HG03378 (cell line): ENCODE data around the gene ALK.

ENCODE experiments used
- ATAC-seq: cut with Tn5 transposase; IDR thresholded peaks from one replicate; pipeline ENCODE4 v1.9.1; 2021; ENCODE audit warnings: mild to moderate bottlenecking, moderate library complexity; ENCODE audit not compliant: unreplicated experiment

ALK gene

DNA sequence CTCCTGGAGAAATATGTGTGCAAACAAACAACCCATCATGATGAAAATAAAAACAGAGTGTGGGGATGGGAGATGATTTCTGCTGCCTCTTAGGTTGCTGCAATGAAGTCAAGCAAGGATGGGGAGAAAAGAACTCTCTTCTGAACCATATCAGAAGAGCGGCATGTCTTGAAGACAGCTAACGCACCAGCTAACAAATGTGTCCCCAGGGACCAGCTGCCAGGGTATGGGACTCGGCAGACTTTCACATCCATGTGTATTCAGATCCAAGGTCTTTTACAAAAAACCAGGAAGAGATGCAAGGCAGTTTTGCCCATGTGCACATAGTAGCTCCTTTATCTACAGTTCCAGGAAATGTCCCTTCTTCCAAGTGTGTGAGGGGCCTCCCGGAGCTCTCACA, 680.8 kb downstream of the ALK start:
- ATAC-seq: no peak

DNA sequence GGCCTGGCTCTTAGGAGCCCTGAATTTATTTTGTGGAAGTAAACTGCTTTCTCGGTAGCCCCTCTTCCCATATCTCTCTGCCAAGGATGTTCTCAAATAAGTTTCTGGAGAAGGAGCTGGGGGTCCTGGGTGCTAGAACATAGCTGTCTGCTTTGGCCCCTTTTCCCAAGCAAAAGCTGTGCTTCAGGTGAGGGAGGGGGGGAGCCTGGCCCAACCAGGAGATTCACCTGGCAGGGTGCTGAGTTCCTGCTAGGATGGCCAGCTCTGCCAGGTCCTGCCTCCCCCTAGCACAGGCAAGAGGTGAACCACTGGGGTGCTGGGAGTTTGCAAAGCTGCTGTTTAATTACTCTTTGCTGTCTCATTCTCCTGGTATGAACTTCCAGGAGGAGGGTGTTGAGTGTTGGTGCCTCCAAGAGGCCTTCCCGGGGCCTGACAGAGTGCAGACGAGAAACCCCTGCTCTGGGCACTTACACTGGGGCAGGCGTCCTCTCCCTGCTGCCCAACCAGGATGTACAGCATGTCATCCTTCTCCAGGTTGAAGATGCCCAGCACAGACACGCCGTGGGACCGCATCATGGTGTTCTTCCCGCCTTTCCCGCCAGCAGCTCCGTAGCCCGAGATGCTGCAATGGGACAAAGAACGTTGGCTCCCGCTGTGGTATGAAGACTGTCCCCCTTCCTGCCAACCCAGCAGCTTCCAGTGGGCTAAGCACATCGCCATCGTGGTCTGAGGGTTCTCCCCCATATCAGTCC, 682.0 kb downstream of the ALK start:
- ATAC-seq: no peak

DNA sequence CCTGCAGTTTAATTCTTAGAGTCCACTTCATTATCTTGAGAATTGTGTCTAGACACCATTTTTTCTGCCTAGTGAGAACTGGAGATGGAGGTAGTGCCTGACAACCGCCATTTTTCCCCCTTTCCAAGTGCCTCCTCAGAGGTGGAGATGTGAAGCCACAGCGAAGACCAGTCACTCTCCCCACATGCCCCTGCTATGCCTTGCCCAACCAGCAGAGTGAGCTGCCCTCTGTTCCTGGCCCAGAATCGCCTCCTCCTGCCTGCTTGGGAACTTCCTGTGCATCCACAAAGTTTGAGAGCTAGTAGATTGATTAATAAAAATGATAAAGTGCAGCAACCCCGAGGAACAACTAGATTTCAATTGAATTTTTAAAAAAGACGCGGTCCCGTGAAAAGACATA, 682.9 kb downstream of the ALK start:
- ATAC-seq: no peak

DNA sequence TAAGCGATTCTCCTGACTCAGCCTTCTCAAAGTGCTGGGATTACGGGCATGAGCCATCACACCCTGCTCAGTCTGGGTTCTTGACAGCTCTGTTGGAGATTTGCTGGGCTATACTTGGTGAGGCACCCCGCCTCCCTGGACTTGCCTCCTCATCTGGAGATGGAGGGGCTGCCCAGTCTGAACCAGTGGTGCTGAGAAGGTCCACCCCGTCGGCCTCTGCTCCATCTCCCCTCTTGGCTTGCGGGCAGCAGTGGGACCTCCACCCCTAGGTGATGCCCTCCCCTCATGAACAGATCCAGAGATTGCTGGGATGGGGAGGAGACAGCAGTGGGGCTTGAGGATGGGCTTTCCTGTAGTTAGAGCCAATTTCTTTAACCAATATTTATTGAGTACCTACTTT, 685.3 kb downstream of the ALK start:
- no peak for ATAC-seq

DNA sequence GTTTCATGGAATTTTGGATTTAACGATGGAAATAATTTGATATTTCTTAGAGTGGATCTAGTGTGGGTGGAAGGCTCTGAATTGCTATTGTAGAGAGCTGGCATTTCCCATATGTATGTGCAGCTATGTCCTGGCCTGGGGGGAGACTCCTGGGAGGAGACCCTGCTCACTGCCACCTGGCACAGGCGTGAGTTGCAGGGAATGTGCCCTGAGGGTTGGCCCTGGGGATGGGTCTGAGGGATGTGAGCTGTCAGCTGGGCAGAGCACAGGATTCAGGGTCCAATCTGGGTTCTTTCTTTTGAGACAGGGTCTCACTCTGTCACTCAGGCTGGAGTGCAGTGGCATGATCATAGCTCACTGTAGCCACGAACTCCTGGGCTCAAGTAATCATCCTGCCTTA, 686.0 kb downstream of the ALK start:
- ATAC-seq: no peak

DNA sequence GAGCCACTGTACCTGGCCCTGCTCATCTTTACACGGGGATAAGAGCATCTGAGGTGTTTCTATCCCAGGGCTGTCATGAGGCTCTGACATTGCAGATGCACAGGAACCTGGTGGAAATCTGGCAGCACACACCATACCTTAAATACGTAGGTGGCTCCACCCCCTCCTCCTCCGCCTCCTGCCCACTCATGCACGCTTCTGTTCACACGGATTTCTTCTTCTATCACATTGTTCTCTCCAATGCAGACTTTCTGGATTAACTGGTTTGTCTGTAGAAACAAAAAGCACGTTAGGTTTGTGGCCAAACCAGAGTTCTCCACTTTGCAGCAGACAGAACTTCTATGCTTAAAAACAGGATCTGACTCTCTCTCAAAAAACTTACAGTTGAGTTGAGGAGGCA, 688.0 kb downstream of the ALK start:
- no peak for ATAC-seq

DNA sequence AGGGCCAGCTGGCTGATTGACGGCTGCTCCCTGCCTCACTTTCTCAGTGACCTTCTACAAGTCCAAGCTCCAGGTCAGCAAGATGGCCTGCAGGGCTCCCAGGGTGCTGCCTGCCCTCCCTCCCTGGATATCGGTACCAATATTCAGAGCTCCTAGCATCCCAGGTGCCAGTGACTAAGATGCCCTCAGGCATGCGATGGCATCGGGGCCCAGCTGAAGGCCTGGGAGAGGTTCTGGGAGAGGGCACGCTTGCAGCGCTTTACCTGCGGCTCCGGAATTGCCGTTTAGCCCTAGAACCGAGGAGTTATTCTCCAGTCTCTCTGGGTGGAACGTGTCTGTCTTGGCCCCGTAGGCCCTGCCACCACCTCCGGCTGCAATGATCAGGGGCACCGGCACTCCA, 689.3 kb downstream of the ALK start:
- ATAC-seq: no peak

DNA sequence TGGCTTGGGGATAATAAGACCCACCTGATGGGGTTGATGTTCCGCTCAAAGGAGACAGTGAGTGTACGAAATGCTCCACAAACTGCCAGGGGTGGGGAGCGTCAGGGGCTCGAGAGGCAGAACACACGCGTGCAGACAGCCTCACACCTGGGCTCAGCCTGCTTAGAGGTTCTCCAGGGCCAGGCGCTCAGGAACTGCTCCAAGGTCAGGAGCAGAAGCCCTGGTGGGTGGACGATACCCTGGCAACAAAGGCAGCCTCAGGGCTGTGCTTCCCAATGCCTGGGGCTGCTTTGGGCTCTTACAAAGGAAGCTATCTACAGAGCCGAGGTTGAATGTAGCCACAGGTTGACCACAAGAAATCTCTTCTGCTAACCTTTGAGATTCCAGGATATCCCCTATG, 691.7 kb downstream of the ALK start:
- no peak for ATAC-seq

DNA sequence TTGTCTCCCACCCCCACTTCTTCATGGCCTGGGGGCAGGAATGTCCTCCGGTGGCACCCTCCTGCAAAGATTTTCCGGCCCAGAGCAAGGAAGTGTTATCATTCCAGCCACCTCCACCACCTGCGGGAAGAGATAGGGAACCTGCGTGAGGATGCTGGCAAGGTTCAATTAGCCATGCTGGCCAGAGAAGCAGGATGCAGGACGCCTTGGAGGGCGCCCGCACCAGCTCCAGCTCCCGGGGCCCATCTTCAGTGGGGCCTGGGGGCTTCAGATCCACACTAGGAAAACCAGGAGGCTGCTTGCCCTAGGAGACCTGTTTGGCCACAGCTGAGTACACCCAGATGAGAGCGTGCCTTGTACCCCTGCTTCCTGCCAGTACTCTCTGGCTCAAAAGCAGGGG, 692.4 kb downstream of the ALK start:
- ATAC-seq: no peak

DNA sequence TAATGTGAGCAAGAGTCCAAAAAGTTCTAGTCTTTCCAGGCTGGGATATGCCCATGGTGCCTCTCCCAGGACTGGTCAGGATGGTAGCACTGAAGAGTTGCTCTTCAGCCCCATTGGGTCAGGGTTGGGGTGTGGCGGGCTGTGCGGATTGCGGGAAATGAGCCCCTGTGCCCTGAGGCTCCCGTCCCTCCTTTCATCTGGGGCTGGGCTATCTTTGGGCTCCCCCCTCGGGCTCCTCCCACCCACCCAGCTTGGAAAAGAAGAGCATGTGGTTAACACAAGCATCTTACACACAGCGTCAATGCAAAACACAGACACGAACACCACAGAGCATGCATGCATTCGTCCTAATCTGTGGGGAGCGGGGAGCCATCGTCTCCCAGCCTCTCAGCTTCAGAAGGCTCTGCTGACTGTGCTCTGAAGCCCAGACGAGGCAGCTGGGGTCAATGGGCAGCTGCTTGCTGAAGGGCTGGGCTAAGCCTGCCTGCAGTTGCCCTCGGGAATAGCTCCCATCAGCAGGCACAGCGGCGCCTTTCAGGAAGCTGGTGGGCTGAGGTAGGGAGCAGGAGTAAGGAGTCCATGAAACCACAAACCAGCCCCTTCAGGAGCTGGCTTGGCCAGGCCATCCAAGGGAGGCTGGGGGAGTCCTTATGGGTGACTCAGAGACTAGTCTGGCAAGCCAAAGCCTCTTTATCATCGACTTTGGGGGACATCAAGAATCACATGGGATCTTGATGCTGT, 693.3 kb downstream of the ALK start:
- ATAC-seq: no peak

DNA sequence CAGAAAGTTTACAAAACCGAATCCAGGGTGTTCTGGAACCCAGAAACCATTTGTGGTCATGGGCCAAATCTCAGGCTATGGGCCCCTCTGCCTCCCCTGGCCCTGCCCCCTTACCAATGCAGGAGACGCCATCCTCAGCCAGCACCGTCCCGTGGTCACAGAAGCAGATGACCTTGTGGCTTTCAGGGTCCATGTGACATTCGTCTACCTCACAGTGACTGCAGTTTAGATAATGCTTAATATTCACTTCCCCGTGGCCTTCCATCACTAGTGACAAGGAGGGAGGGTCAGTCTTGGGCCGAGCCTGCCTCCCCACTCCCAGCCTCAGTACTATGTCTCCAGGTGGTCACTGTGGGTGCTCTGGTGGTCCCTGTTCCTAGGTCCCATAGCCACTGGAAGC, 694.6 kb downstream of the ALK start:
- ATAC-seq: no peak

DNA sequence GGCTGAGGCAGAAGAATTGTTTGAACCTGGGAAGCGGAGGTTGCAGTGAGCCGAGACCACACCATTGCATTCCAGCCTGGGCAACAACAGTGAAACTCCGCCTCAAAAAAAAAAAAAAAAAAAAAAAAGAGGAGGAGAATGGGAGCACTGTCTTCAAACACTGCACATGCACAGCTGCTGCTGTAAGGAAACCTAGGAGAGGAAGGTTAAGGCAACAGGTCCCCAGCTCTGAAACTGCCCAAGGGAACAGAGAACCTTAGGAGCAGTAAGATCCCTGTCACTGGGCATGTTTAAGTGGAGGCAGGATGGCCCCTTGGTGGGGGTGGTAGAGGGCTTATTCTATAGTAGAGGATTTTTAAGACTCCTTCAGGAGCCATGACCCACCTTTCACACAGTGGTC, 695.0 kb downstream of the ALK start:
- ATAC-seq: no peak

DNA sequence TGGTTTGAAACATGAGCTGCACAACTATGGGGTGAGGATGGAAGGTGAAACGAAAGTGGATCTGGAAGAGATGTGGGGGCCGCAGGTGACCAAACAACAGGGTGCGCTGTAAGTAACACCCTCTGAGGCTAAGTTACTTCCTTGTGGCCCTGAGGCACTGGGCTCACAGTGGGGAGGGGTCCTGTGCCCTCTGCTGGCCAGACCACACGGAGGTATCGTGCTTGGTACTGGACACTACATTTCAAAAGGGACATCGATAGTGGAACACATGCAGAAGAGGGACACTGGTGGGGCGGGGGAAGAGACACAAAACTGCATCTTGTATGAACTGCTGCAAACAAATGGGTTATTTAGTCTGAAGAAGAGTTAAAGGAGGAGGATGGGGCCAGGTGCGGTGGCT, 695.6 kb downstream of the ALK start:
- no peak for ATAC-seq

DNA sequence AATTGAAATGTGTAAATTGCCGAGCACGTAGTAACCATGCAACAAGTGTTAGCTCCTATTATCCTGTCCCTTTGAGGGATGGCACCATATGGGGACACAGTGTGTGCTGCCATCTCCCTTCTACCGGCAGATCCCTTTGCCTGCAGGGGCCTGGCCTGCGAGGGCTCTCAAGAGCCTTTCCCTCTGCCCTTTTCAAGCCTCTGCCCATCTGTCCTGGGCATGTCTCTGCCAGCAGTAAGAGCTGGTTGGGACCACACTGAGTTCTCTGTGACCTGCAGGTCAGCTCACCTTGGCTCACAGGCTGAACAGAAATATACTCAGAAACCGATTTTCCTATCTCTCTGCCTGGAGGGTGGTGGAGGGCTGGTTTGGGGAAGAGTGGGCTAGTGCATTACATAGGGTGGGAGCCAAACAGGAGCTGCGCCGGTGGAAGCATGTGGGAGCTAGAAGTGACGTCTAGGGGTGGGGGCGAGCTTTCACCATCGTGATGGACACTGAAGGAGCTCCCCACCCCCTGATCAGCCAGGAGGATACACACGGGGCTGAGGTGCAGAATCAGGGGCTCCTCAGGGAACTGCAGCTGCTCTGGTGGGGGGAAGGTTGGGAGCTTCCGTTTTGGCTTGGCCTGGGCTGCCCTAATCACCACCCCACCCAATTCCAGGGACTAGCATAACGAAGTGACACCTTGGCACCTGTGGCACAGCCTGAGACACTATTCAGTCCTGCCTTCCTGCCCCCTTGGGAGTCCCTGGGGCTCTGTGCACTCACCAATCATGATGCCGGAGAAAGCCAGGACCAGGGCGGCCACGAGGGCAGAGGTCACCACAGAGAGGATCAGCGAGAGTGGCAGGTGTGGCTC, 696.5 kb downstream of the ALK start:
- ATAC-seq: no peak

DNA sequence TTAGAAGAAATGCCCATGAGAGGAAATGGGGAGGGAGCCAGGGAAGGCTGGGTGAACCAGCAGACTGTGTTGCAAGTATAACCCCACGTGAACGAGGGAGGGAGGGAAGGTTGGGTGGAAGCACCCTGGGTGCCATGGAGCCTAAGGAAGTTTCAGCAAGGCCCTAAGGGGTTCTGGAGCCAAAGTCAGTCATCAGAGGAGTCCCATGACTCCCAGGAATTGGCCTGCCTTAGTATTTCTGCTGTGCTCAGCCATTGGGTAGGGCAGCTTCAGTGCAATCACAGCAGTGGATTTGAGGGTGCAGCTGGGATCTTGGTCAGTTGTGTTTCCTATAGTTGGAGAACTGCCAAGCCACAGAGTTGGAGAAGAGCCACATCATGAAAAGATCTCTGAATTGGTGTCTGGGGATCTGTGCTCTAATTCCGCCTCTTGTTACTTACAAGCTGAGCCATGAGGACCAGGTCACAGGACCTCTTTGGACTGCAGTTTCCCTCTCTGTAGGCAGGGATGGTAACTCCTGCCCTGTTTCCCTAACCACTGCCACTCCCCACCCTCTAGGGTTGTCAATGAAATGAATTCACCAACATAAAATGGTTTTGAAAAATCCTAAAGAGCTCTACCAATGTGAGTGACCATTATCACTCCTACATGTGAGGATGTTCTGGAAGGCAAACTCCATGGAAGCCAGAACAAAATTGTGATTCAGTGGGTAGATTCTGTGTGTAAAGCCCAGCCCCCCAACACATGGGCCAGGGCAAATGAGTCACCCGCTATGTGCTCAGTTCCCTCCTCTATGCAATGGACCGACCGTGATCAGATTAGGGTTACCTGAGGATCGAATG, 697.3 kb downstream of the ALK start:
- no peak for ATAC-seq

DNA sequence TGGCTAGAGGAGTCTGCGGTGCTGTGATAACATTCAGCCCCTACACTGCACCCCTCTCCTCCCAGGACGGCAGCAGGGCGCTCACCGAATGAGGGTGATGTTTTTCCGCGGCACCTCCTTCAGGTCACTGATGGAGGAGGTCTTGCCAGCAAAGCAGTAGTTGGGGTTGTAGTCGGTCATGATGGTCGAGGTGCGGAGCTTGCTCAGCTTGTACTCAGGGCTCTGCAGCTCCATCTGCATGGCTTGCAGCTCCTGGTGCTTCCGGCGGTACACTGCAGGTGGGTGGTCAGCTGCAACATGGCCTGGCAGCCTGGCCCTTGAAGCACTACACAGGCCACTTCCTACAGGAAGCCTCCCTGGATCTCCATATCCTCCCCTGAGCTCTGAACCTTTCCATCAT, 698.1 kb downstream of the ALK start:
- no peak for ATAC-seq

DNA sequence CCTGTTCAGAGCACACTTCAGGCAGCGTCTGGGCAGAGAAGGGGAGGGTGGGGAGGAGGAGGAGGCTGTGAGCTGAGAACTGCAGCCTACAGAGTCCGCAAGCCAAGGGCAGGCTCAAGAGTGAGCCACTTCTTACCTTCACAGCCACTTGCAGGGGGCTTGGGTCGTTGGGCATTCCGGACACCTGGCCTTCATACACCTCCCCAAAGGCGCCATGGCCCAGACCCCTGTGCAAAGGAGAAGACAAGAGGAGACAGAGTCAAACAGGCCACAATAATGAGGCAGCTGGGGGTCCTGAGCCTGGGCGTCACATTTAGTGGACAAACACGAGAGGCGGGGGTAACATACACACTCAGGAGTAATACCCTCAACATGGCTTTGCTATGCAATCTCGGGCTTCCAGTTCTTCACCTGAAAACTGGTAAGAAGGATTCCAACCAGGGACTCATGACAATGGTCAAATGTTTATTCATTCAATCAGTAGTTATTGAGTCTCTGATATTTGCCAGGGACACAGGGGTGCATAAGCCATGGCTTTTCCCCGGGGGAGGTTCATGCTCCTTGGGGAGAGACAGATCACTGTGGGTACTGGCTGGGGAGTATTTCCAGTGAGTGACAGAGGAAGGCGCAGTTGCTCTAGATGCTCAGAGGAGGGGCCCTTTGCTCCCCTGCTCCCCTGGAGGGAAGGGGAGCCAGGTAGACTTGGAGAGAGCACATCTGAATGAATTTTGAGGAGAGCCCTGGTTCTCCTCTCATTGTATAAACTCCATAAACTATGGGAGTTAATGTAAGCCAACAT, 698.8 kb downstream of the ALK start:
- ATAC-seq: no peak

DNA sequence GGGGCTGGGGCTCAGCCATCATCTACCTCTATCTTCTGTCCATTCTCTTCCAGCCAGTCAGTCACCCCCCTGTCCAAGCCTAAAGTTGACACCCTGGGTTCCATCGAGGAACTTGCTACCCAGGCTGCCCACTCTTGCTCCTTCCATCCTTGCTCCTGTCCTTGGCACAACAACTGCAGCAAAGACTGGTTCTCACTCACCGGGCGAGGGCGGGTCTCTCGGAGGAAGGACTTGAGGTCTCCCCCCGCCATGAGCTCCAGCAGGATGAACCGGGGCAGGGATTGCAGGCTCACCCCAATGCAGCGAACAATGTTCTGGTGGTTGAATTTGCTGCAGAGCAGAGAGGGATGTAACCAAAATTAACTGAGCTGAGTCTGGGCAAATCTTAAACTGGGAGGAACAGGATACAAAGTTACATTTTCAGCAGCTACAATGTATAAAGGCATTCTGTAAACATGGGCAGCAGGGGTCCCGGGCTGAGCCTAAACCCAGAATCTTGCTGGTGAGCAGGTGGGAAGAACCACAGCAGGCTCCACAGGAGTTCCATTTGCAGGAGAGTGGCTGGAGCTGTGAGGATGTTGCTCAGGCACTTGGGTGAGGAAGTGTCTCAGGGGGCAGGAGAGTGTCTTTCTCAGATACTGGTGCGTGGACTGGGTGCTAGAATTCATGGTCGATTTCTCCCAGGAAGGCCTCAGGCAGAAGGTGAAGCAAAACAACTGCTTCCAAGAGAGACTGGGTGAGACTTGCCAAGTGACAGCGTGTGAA, 700.7 kb downstream of the ALK start:
- ATAC-seq: no peak

DNA sequence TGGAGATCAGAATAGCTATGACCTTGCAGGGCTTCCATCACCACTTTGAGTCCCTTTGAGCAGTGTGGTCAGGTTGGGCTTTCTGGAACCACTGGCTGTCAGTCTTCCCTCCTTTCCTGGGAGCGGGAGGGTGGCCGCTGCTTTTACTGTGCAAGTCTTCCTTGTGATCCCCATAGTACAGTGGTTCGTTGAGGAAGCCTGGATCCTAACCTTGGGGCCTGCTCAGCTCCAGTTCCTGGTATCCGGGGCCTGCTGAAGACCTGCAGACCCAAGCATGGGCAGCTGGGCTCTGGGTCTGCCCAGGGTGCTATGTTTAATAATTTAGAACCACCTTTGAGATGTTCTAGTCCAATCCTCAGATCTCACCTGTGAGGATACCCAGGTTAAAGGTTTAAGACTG, 702.0 kb downstream of the ALK start:
- ATAC-seq: no peak
